H1 (cell line): ENCODE results near the gene KISS1R.

Experiments used
- CTCF ChIP-seq, 3 experiments: IDR thresholded peaks; 1 replicate in 2 of 3; 2 replicates in 1 of 3; pipeline versions ENCODE4 v1.5.1 to v1.6.1; 2011; ENCODE audit warnings: low read length in 3 of 3, mild to moderate bottlenecking in 3 of 3, inconsistent platforms in 2 of 3, low read depth in 1 of 3, moderate library complexity in 1 of 3; ENCODE audit not compliant: insufficient read depth in 1 of 3; ENCODE audit errors: control extremely low read depth in 1 of 3
- POLR2AphosphoS5 ChIP-seq: IDR thresholded peaks from 2 replicates; pipeline ENCODE4 v1.6.1; 2011; ENCODE audit warnings: low read depth, low read length

DNA sequence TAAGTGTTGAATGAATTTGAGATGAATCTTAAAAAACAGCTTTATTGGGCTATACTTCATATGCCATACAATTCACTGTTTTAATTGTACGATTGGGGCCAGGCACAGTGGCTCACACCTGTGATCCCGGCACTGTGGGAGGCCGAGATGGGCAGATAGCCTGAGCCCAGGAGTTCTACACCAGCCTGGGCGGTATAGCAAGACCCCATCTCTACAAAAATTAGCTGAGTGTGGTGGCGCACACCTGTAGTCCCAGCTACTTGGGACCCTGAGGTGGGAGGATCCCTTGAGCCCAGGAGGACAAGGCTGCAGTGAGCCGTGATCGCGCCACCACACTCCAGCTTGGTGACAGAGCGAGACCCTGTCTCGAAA lies 19.0 kb downstream of the KISS1R start:
- TF ChIP-seq POLR2AphosphoS5 = no peak
- TF ChIP-seq CTCF (IDR thresholded peaks at IDR 0.05; ENCODE audit: control extremely low read depth in 1 of 3, insufficient read depth in 1 of 3, low read depth in 1 of 3, low read length in 3 of 3) = no peak
